ENCODE data around the gene SYNE1. TPM values are rescaled to one million over a fixed set of nuclear protein-coding genes. Genes with fewer than 3 reads are reported as not detected.

Gene SYNE1
- polyA plus RNA-seq, 1 experiment = 35.7 TPM

DNA sequence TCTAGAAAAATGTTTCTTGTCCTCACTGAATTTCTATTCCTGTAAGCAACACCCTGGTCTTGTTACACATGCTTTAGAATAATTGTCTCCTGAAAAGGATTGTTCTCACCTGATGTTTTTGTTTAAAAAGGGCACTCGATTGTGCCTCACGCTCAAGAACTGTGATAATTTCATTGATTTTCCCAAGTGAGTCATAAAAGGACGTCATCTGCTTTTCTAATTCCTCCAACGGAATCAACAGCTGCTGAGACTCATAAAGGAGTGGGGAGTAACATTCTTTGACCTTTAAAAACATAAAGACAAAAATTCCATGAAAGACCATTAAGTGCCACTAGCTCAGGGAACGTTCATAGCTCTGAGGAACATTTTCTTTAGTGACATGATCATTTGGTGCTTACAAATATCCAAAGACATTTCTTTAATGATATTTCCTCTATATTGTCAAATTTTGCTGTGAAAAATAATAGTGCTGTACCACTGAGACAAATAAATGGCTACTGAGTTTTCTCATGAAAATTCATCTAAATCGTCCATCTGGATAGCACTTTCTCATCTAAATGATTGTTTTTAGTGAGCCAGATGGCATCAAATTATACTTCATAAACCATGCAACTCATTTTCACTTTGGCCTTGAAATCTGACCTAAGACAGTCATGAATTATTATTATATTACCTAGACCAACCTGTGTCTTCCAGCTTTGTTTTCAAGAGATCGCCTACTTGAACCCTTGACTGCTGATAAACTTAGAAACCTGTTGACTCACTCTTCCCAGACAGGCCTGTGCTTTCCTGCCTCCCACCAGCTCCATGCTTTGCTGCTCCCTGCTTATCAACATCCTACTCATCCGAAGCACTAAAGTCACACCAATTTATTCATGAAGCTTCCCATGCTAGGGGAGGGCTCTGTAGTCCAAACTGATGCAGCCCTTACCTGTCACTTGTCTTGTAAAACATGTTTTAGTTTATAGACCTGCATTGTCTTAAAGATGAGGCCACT is 178.2 kb downstream of the SYNE1 start:
- Histone ChIP-seq H3K27me3 (ENCODE audit: control insufficient read depth, insufficient read depth, low read length) (no peaks in the 10 kb centered on the region), H3K4me3 (ENCODE audit: low read depth, low read length) (no peak overlapping the region), H3K9me3 (ENCODE audit: control insufficient read depth, insufficient read depth, low read length) (no peaks in the 10 kb centered on the region), H3K27ac (ENCODE audit: low read depth, low read length) (no peak overlapping the region)
- TF ChIP-seq, protein P1, sequence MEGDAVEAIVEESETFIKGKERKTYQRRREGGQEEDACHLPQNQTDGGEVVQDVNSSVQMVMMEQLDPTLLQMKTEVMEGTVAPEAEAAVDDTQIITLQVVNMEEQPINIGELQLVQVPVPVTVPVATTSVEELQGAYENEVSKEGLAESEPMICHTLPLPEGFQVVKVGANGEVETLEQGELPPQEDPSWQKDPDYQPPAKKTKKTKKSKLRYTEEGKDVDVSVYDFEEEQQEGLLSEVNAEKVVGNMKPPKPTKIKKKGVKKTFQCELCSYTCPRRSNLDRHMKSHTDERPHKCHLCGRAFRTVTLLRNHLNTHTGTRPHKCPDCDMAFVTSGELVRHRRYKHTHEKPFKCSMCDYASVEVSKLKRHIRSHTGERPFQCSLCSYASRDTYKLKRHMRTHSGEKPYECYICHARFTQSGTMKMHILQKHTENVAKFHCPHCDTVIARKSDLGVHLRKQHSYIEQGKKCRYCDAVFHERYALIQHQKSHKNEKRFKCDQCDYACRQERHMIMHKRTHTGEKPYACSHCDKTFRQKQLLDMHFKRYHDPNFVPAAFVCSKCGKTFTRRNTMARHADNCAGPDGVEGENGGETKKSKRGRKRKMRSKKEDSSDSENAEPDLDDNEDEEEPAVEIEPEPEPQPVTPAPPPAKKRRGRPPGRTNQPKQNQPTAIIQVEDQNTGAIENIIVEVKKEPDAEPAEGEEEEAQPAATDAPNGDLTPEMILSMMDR (IDR thresholded peaks at IDR 0.05; ENCODE audit: low read depth, low read length) = no peak
- CTCF ChIA-PET = interaction anchor here (1.4 kb wide), 1 partner anchor 26 kb away, joined by 3 read pairs; no protein-coding TSS in a partner anchor
- DNase-seq (ENCODE audit: low read depth, low spot score) = no peak
- POLR2A ChIA-PET = no interaction called here

DNA sequence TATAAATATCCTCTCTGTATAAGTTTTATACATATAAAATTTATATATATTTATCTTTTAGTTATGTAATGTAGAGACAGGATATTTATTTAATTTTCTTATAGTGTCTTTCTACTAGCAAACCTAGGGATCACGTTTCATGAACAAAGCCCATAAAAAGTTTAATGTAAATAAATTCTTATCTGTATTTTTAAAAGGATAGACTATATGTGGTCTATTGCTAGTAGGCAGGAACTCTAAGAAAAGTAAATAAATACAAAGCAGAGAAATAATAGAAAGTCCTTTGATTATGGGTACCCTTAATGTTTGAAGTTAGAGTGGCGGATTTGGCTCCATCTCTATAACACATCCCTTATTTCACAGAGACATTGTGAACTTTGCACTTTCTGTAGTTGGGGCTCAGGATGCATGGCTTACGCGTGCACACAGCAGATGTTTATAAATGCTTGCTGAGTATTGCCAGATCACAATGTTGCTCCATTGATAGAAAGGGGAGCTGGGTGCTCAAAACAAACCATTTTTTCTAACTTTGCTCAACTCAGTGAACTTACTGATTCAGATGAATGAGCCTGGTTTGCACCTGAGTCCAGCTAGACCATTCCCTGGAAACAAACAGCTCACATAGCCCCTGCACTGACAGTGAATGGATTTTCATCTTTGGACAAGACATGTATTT is 179.1 kb downstream of the SYNE1 start:
- no peaks in the 10 kb centered on the region for H3K27me3 ChIP-seq (ENCODE audit: control insufficient read depth, insufficient read depth, low read length)
- H3K27ac ChIP-seq (ENCODE audit: low read depth, low read length) = no peak overlapping the region
- no peak overlapping the region for H3K4me3 ChIP-seq (ENCODE audit: low read depth, low read length)
- no peaks in the 10 kb centered on the region for H3K9me3 ChIP-seq (ENCODE audit: control insufficient read depth, insufficient read depth, low read length)
- DNase-seq (ENCODE audit: low read depth, low spot score) = no peak
- TF ChIP-seq, protein P1 (IDR thresholded peaks at IDR 0.05; ENCODE audit: low read depth, low read length) = no peak
- ChIA-PET CTCF (interaction anchor here (1.4 kb wide), 1 partner anchor 27 kb away, joined by 3 read pairs; no protein-coding TSS in a partner anchor), POLR2A (no interaction called here)

DNA sequence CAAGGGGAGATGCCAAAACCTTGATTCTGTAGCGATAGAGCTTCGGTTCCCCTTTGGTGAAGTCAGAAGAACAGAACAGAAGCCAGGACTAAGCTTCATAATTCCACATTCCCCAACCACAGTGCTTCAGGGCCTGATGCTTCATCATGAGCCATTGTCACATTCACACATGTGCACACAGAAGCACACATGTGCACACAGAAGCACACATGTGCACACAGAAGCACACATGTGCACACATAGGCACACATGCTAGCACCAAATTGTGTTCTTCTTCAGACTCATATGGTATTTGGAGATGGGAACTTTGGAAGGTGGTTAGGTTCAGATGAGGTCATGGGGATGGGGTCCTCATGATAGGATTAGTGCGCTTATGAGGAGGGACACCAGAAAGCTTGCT is 183.2 kb downstream of the SYNE1 start:
- no peak overlapping the region for H3K27ac ChIP-seq (ENCODE audit: low read depth, low read length)
- H3K9me3 ChIP-seq (ENCODE audit: control insufficient read depth, insufficient read depth, low read length) = no peaks in the 10 kb centered on the region
- H3K4me3 ChIP-seq (ENCODE audit: low read depth, low read length) = no peak overlapping the region
- no peak for DNase-seq (ENCODE audit: low read depth, low spot score)
- ChIA-PET CTCF (no interaction called here), POLR2A (no interaction called here)
- TF ChIP-seq, protein P1 (IDR thresholded peaks at IDR 0.05; ENCODE audit: low read depth, low read length) = no peak
- no peaks in the 10 kb centered on the region for H3K27me3 ChIP-seq (ENCODE audit: control insufficient read depth, insufficient read depth, low read length)

DNA sequence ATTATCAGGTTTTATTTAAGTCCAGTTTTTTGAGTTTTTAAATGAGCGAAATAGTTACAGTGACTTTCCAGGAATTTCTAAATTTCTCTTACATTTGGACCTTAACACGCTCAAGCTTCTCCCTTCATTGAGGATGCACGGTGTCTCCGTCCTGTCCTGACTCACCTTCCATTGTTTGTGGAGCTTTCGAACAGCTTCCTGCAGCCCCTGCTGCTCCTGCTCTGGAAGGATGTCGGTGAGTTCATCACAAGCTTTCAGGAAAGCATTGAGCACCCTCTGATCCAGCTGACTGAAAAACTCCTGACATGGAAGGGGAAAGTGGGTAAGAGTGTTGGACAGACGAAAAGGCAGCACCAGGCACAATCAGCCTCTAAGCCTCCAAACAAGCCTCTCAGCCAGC is 183.7 kb downstream of the SYNE1 start:
- Histone ChIP-seq H3K9me3 (ENCODE audit: control insufficient read depth, insufficient read depth, low read length) (no peaks in the 10 kb centered on the region), H3K27ac (ENCODE audit: low read depth, low read length) (no peak overlapping the region), H3K27me3 (ENCODE audit: control insufficient read depth, insufficient read depth, low read length) (no peaks in the 10 kb centered on the region), H3K4me3 (ENCODE audit: low read depth, low read length) (no peak overlapping the region)
- ChIA-PET POLR2A (no interaction called here), CTCF (interaction anchor here (1.1 to 1.5 kb wide), 2 partner anchors 32 to 189 kb away, joined by 3 to 4 read pairs; no protein-coding TSS in a partner anchor)
- TF ChIP-seq, protein P1 (IDR thresholded peaks at IDR 0.05; ENCODE audit: low read depth, low read length) = no peak
- DNase-seq (ENCODE audit: low read depth, low spot score) = no peak
